IPS-18c (cell line): ENCODE results near the gene IL2RA.
"Not testable (repeated sequence)": the region's sequence is repeated elsewhere in the genome, so short reads cannot be mapped to it uniquely, and the experiment has no call there.

ENCODE experiments used
- H3K4me3 ChIP-seq: 2 replicates; pipeline ENCODE4 v1.7.0; 2013; ENCODE audit warnings: low read depth, mild to moderate bottlenecking, low read length, moderate library complexity; ENCODE audit not compliant: insufficient read depth
- H3K9me3 ChIP-seq: one replicate; pipeline ENCODE4 v1.6.1; 2013; ENCODE audit warnings: mild to moderate bottlenecking, low read length, moderate library complexity; ENCODE audit not compliant: control insufficient read depth, insufficient read depth

IL2RA gene

DNA sequence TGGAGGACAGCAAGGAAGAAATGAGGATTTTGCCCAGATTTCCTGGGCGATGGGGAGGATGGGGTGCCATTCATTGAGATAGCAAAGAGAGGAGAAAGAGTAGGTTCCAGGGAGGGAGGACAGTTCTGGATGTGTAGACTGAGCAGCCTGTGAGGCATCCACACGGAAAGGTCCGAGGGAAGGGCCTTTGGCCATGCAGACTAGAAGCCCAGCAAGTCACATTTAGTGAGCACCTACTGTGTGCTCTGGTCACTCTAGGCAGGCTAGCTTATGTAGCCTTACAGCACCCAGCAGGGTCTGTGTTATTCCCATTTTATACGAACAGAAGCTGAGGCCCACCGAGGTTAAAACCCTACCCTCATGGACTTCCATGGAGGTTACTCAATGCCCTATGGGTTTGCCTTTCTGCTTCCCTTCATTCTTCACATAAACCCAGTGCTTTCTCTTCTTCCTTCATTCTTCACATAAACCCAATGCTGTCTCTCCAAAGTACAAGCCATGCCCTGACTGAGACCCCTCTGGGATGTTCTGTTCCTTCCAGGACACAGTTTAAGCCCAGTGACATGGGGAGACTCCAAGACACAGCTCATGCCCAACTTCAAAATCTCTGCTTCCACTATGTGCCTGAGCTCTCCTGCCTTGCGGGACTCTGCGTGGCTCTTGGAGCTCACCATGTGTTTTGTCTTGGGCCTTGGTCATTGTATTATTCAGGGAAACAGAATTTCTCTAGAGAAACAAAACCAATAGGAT, 13.7 kb downstream of the IL2RA start:
- H3K9me3 ChIP-seq, result peaks cover 5% of the 10 kb centered on the region
- no peak overlapping the region for H3K4me3 ChIP-seq

- no peak overlapping the region for H3K4me3 ChIP-seq
- peaks cover 5% of the 10 kb centered on the region for H3K9me3 ChIP-seq
These were observed 14.3 kb downstream of the IL2RA start for GRCh38 chr10:6047847-6048246.

GRCh38 chr10:6046773-6047611, 15.2 kb downstream of the IL2RA start:
- Histone ChIP-seq H3K4me3 (no peak overlapping the region), H3K9me3 (peaks cover 5% of the 10 kb centered on the region)

- no peak overlapping the region for H3K4me3 ChIP-seq
These were observed 16.0 kb downstream of the IL2RA start for GRCh38 chr10:6045878-6046772.

GRCh38 chr10:6045314-6045848, 16.8 kb downstream of the IL2RA start:
- H3K9me3 ChIP-seq, result peaks cover 5% of the 10 kb centered on the region
- H3K4me3 ChIP-seq, result no peak overlapping the region

More at GRCh38 chr10:6045878-6046772, 16.0 kb downstream of the IL2RA start:
- peaks cover 5% of the 10 kb centered on the region for H3K9me3 ChIP-seq

DNA sequence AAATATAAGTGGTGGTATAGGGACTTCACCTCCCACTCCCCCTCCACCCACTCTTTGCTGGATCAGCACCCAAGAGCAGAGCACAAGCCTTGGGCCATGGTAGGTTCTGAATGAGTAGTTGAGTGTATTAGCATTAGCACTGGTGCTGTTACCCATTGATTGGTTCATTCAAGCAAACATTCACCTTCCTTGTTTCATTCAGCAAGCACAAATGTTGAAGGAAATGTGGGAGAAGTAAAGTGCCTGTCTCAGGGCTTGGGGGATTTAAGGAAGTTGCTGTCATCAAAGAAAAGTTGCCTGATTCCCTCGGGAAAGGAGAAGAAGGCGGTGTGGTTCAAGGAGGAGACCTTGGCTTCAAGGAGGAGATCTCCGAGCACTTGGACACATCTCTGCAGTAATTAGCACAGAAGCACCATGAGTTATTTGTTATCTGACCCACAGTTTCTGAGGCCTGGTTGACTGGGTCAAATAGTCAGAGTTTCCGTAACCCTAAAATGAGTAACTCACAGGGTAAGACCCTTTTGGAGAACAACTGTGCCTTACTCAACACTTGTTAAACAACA, 17.3 kb downstream of the IL2RA start:
- H3K9me3 ChIP-seq, result peaks cover 5% of the 10 kb centered on the region
- H3K4me3 ChIP-seq, result no peak overlapping the region

DNA sequence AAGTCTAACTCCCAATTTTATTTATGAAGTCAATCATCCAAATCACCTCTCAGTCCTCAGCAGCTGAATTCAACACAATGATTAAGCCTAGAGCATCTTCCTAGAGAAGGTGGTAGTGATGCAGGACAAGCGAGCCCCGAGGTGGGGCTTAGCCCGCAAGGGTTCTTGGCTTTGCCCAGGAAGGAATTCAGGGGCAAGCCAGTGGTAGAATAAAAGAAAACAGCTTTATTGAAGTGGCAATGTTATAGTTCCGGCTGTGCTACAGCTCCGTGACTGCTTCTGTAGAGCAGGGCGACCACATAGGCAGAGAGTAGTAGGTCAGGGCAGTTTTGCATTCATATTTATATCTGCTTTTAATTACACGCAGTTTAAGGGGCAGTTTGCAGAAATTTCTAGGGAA, 18.1 kb downstream of the IL2RA start:
- no peak overlapping the region for H3K4me3 ChIP-seq

GRCh38 chr10:6043377-6043776, 18.8 kb downstream of the IL2RA start:
- H3K4me3 ChIP-seq, H3K9me3 ChIP-seq: not testable (repeated sequence)

More for the DNA sequence above, 18.1 kb downstream of the IL2RA start:
- peaks cover 5% of the 10 kb centered on the region for H3K9me3 ChIP-seq

DNA sequence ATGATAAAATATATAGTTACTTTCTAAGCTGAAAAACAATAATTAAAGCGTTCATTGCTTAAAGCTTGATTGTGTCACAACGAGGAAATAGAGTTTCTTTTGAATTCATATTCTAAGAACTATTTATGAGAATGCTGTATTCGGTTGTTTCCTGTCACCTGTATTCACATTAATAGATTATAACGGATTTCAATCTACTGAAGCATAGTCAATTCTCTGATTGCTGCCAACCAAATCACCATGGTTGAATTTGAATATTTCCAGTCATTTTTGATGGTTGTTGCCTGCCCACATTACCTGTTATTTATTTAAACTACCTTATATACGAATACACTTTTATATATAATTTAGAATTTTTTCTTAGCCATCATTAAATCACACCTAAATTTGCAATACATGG, 22.0 kb downstream of the IL2RA start:
- Histone ChIP-seq H3K4me3 (no peak overlapping the region), H3K9me3 (peaks cover 5% of the 10 kb centered on the region)

GRCh38 chr10:6039711-6040110, 22.5 kb downstream of the IL2RA start:
- H3K4me3 ChIP-seq, result no peak overlapping the region

DNA sequence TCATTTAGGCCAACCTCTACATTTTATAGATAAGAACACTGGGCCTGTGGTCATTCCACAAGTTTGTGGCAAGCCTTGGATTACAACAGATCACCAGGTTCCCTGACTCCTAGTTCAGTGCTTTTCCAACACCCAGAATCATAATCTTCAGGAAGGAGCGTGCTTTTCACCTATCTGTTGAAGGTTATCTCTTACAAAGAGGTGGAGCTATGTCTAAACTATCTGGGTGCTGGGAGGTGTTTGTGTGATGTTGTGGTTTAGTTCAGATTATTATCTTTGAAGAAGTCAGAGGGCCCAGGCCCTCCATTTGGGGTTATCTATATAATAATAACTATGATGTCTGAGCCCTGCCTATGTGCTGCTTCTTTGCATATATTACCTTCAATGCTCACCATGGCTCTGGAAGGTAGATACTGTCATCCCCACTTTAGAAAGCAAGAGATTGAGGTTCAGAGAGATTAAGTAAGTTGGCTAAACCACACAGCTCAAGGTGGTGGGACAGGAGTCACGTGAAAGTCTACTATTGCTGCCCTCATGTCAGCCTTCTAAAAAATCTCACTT, 24.0 kb downstream of the IL2RA start:
- Histone ChIP-seq H3K4me3 (no peak overlapping the region), H3K9me3 (no peaks in the 10 kb centered on the region)

More at GRCh38 chr10:6039711-6040110, 22.5 kb downstream of the IL2RA start:
- peaks cover 5% of the 10 kb centered on the region for H3K9me3 ChIP-seq

DNA sequence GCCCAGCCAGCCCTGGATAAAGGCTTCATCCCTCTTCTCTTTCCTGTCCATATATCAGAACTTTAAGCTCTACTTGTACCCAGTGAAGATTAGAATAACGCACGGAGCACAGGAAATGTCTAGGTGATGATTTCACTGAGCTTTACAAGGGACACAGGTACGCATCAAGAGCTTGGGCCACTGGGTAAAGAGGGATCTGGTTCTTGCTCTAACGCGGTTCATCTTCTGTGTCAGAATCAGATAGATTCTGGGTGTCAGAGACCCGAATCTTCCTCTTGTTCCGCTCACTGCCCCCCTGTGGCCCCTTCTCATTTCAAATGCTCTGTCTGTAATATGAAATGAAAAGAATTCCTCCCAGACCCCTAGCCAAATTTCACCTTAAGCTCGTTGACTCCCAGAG, 24.7 kb downstream of the IL2RA start:
- Histone ChIP-seq H3K9me3 (no peaks in the 10 kb centered on the region), H3K4me3 (no peak overlapping the region)

- no peak overlapping the region for H3K4me3 ChIP-seq
- no peaks in the 10 kb centered on the region for H3K9me3 ChIP-seq
These were observed 25.3 kb downstream of the IL2RA start for GRCh38 chr10:6036861-6037321.

DNA sequence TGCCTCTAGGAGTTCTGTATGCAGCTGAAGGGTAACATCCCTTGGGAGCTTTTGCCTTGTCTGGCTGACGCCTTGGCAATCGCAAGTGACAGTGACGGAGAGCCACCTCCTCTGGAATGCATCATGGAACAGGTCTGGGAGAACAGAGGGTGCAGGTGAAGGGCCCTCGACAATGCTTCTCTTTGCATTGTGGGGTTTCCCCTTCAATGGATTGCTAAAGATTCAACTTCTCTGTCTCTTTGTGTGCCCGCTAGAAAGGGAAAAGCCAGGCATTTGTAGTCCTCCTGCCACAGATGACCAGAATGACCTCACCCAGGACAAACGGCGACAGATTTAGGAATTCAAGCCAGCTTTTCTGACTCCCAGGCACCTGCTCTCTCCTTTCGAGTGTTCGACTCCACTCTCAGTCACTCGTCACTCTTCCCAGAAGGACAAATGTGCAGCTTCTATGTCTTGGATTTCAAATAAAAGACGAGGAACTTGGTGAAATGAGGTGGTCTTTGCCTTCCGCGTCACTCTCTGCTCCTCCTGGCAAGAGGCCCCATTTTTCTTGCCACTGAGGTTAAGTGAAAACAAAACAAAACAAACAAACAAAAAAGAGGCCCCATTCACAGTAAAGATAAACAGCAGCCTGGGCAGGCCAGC, 26.1 kb downstream of the IL2RA start:
- H3K4me3 ChIP-seq, result no peak overlapping the region
- no peaks in the 10 kb centered on the region for H3K9me3 ChIP-seq

- H3K9me3 ChIP-seq, result no peaks in the 10 kb centered on the region
These were observed 26.9 kb downstream of the IL2RA start for GRCh38 chr10:6035101-6035834.

More at GRCh38 chr10:6035101-6035834, 26.9 kb downstream of the IL2RA start:
- no peak overlapping the region for H3K4me3 ChIP-seq
